ENCODE data around the gene RASSF6.
"Not testable (repeated sequence)": the region's sequence is repeated elsewhere in the genome, so short reads cannot be mapped to it uniquely, and the experiment has no call there.

Gene RASSF6, protein sequence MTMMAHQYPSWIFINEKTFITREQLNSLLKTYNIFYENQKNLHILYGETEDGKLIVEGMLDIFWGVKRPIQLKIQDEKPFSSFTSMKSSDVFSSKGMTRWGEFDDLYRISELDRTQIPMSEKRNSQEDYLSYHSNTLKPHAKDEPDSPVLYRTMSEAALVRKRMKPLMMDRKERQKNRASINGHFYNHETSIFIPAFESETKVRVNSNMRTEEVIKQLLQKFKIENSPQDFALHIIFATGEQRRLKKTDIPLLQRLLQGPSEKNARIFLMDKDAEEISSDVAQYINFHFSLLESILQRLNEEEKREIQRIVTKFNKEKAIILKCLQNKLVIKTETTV

DNA sequence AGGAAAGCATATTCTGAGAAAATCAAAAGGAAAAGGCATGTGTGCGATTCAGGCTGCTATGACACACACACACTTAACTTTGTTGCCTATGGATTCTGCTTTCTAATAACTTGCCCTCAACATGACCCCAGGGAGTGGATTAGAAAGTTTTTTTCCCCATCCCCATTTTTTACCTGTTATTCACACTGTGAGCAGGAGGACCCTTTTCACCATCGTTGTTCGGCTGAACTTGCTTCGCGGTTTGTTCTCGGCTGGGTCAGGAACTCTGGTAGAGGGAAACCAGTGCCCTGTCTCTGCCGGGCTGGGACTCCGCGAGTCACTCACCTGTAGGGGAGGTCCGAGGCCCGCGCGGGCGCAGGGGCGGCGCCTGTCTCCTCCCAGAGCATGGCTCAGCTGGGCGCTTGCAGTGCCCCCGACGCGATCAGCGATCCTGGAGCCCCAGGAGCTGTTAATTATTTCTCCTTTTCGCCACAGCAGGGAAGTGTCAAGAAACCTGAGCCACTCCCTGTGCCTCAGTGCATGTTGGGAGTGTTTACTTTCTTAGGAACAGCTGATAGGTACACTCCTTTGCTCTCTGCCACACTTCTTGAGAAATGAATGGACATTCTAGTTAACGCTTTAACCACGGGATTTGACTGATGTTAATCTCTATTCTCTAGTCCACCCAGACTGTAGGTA lies at the start of gene RASSF6:
RASSF6 (minus strand) TSS at position 322 of the 678 bp plus-strand sequence. CDS start 8,641 bp downstream, outside the sequence.
- DNase-seq: no peak
- TF ChIP-seq POLR2A (IDR thresholded peaks at IDR 0.05; ENCODE audit: low read length) (no peak), GATA1 (IDR thresholded peaks at IDR 0.05; ENCODE audit: low read depth, low read length) (no peak)

DNA sequence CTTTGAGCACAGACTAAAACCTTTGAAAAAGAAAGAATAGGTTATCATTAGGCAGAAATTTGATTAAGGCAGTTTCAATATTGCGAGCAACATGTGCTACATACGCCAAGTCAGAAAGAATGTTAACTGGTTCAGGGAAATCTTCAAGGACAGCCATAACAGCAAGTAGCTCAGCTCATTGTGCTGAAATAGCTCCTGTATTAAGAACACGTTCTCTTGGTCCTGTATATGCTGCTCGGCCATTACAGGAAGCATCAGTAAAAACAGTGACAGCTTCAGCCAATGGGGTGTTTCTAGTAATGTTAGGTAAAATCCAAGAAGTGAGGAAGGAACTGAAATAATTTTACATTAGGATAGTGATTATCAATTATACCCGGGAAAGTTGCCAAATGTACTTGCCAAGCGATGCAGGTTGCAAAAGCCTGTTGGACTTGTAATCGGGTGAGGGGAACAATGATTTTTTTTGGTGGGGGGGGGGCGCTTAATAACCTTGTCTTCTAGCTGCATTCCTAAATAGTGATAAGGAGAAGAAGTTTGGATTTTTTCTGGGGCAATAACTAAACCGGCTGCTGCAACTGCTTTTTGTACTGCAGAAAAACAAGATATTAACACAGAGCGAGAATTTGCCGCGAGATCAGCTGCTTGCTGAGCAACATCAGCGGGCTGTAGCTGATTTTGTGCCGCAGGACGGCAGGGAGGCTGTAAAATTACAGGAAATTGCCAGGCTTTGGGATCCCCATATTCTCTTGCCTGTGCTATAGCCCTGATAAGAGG lies 49.4 kb upstream of the RASSF6 start:
- no peak for TF ChIP-seq GATA1 (IDR thresholded peaks at IDR 0.05; ENCODE audit: low read depth, low read length)
- TF ChIP-seq POLR2A (IDR thresholded peaks at IDR 0.05; ENCODE audit: low read length): no peak
- no peak for DNase-seq

DNA sequence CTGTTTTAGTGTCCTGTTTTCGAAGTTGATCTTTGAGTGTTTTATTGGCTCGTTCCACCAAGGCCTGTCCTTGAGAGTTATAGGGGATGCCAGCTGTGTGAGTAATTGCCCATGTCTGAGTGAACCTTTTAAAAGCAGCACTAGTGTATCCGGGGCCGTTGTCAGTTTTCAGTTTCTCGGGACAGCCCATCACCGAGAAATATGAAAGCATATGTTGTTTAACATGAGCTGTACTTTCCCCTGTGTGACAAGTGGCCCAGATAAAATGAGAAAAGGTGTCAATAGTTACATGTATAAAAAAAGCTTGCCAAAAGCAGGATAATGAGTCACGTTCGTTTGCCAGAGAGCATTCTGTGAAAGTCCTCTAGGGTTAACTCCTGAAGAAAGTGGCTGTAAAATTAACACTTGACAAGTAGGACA lies 48.6 kb upstream of the RASSF6 start:
- DNase-seq: no peak
- TF ChIP-seq GATA1 (IDR thresholded peaks at IDR 0.05; ENCODE audit: low read depth, low read length) (no peak), POLR2A (IDR thresholded peaks at IDR 0.05; ENCODE audit: low read length) (no peak)

DNA sequence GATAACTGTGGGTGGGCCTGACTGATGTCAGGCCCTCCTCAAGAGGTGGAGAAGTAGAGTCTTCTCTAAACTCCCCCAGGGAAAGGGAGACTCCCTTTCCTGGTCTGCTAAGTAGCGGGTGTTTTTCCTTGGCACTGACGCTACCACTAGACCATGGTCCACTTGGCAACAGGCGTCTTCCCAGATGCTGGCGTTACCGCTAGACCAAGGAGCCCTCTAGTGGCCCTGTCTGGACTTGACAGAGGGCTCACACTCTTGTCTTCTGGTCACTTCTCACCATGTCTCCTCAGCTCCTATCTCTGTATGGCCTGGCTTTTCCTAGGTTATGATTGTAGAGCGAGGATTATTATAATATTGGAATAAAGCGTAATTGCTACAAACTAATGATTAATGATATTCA lies 45.7 kb upstream of the RASSF6 start:
- not testable (repeated sequence) for DNase-seq

DNA sequence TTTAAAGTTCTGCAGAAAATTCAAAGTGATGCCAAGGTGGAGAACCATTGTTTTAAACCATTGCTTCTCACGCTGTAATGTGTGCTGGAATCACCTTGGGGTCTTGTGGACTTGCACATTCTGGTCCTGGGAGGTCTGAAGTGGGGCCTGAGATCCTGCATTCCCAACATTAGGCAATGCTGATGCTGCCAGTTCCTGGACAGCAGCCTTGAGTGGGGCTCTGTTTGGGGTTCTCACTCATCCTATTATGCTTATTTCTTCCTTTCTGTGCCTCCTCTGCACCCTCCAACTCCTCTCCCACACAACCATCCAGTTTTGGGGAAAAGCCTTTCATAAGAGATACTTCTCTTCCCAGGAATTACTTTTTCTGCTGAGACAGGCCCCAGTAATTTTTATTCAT lies 44.2 kb upstream of the RASSF6 start:
- TF ChIP-seq POLR2A (IDR thresholded peaks at IDR 0.05; ENCODE audit: low read length): no peak
- DNase-seq: no peak

DNA sequence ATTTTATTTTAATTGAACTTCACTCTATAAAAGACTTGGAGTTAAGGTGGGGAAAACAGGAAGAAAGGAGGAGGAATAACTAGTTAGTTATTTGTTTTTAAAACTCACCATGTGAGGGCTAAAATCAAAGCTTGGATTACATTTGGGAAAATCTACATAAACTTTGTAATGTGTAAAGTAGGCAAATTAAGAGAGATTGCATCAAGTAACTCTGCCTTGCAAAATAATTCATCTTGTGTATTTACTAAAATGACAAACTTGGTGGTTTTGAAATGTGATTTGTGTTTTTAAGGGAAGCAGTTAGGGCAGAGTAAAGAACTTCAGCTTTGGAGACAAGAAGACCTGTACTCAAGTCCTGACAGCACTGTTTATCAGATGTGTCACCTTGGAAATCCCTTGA lies 43.3 kb upstream of the RASSF6 start:
- no peak for DNase-seq

DNA sequence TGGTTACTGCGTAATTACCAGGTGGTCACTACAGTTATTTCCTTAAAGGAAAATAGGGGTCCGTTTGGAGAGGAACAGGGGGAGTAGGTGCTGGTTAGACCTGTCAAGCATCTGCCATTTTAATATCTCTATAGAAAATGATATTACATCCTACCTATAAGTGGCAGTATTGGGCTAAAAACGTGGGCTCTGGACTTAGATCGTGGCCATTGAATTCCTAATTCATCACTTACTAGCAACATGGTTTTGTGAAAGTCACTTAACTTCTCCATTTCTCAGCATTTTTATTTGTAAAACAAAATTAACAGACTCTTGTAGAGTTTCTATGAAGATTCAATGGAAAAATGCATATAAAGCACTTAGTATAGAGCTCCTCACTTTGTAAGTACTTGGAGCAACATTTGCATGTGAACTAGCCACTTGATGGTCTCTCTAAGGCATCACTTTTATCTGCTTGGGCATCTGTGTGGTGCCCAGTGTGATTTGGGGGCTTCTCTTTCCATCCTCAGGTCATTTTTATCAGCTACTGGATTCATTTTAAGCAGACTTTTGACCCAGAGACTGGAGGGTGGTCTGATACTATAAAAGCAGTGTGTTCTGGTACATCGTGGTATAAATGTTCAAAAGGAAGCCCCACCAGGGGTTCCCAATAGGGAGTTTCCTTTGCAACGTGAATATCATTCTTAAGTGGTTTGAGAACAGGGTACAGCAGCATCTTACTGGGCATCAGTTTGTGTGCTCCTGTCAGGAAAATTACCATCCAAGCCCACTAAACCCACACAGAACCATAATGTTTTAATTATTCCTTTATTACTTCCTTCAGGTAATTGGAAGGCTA lies 42.7 kb upstream of the RASSF6 start:
- TF ChIP-seq POLR2A (IDR thresholded peaks at IDR 0.05; ENCODE audit: low read length) (no peak), GATA1 (IDR thresholded peaks at IDR 0.05; ENCODE audit: low read depth, low read length) (no peak)
- peak; percentile 17 to 60 for DNase-seq

More for the DNA sequence above, 43.3 kb upstream of the RASSF6 start:
- no peak for TF ChIP-seq GATA1 (IDR thresholded peaks at IDR 0.05; ENCODE audit: low read depth, low read length)
- TF ChIP-seq POLR2A (IDR thresholded peaks at IDR 0.05; ENCODE audit: low read length): no peak

DNA sequence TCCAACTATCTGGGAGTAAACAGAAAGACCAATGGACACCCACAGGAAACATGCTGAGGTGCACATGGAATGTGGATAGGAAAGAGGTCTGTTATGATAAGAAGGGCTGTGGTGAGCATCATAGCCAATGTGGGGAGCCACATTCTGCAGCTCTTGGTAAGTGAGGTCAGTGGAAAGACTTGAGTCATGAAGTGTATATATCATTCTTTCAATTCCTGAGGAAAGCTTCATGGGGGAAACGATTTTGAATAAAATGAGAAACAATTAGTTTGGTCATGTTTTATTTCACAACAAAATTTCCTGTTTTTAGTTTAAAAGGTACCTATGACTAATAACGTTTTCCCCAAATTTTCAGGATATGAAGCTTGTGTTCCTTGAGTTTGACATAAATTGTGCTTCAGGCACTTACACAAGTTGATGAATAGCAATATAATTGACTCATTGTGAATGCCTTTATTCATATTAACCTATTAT lies 41.4 kb upstream of the RASSF6 start:
- DNase-seq: no peak

DNA sequence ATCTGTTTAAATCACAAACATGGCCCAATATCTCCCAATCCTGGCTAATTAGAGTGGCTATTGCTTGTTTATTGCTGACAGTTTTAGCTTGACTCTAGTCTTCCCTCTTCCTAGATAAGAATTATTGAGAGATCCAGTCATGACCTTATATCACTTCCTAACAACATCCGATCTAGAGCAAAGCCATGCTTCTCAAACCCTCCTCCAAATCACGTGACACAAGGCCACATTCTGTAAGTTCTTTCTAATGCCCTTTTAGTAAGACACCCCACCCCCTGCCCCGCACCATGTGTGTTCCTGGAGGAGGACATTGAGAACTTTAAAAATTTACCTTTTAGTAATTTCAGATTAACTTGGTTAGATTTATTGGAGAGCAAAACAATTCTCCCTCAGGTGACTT lies 40.6 kb upstream of the RASSF6 start:
- DNase-seq: no peak
- TF ChIP-seq POLR2A (IDR thresholded peaks at IDR 0.05; ENCODE audit: low read length) (no peak), GATA1 (IDR thresholded peaks at IDR 0.05; ENCODE audit: low read depth, low read length) (no peak)

More for the DNA sequence above, 41.4 kb upstream of the RASSF6 start:
- TF ChIP-seq GATA1 (IDR thresholded peaks at IDR 0.05; ENCODE audit: low read depth, low read length): no peak
- TF ChIP-seq POLR2A (IDR thresholded peaks at IDR 0.05; ENCODE audit: low read length): no peak

DNA sequence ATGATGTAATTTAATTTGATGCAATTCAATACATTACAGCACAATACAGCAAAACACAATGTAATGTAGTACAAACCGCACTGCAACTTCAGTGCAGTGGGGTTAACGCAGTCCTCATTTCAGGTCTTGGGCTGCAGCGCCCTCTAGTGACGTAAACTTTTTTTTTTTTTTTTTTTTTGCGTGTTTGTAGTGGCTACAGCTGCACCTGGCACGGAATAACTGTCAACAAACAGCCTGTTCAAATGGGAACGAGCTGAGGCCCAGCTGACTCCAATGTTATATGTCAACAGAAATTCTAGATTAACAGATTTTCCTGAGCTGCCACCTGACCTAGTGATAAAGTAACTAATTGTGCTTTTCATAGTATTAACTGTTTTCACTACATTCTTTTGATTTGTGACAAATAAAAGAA lies 33.5 kb upstream of the RASSF6 start:
- TF ChIP-seq POLR2A (IDR thresholded peaks at IDR 0.05; ENCODE audit: low read length): no peak
- no peak for TF ChIP-seq GATA1 (IDR thresholded peaks at IDR 0.05; ENCODE audit: low read depth, low read length)
- DNase-seq: peak; percentile 43 to 69

DNA sequence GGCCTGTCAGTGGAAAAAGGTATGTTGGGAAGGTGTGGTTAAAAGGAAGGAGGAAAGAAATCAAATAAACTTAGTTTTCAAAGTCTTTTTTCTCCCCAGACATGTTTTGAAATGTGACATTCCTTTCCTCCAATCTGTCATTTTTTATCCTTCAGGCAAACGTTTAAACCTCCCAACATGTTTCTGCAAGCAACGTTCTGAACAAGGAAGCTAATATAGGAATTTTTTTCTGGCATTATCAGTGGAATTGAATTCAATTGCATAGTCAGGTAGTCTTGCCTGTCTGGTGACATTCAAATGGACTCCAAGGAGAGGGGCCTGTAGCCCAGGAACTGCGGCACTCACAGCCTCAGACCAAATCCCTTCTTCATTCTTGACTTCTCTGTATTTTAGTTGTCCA lies 30.0 kb upstream of the RASSF6 start:
- TF ChIP-seq POLR2A (IDR thresholded peaks at IDR 0.05; ENCODE audit: low read length): no peak
- no peak for TF ChIP-seq GATA1 (IDR thresholded peaks at IDR 0.05; ENCODE audit: low read depth, low read length)
- DNase-seq: no peak

DNA sequence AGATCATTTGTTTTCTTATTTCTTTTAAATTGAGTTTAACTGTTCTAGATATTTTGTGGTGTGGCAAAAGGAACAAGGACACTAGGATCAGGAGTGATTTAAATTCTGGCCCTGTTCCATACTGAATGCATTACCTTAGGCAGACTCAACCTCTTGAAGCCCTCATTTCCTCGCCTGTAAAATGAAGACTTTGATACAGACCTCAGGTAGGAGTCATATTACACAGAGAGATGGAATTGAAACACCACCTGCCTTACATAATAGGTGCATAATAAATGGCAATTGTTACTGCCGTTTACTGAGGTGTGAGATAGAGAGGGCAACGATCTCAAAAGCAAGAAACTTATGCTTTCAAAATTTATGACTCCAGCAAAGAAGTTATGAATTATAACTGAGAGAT lies 28.2 kb upstream of the RASSF6 start:
- TF ChIP-seq GATA1 (IDR thresholded peaks at IDR 0.05; ENCODE audit: low read depth, low read length) (no peak), POLR2A (IDR thresholded peaks at IDR 0.05; ENCODE audit: low read length) (no peak)
- DNase-seq: no peak

DNA sequence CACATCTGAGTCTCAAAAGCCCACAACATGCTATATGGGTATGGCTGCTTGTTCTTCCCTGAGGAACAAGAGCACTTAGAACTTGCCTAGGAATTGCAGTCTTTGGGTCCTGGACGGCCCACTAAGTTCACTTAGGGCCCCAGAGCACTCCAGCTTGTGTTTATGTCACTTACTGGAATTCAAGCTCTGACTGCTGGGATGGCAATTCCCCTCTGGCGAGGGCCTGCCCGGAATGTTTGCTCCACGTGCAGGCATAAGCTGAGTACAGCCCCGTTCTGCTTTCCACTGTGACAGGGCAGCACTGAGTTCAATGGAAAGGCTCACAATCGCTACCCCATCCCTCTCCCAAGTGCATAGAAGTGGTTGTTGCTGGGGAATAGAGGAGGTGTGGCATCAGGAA lies 25.9 kb upstream of the RASSF6 start:
- no peak for TF ChIP-seq GATA1 (IDR thresholded peaks at IDR 0.05; ENCODE audit: low read depth, low read length)
- TF ChIP-seq POLR2A (IDR thresholded peaks at IDR 0.05; ENCODE audit: low read length): no peak
- DNase-seq: no peak

Data from erythroblast (primary cell).